Activated T-helper 1 cell treated with anti-CD3 and anti-CD28 coated beads, Interleukin-12 subunit alpha, Interleukin-12 subunit beta, Interleukin-2, Interleukin-4 antibody, amounts not matched to agents 30 ng/mL and 10 ng/mL and 1 ng/mL, durations not matched to agents 14 hours and 24 hours and 36 hours (primary cell): ENCODE results near the gene CR1L. TPM values are rescaled to one million over a fixed set of nuclear protein-coding genes. Genes with fewer than 3 reads are reported as not detected.
"Not testable (repeated sequence)": the region's sequence is repeated elsewhere in the genome, so short reads cannot be mapped to it uniquely, and the experiment has no call there.

ENCODE experiments used
- DNase-seq: peaks from one replicate; pipeline ENCODE4 v3.0.0; 2021; ENCODE audit warnings: low spot score
- H3K27ac Mint-ChIP-seq: one replicate; pipeline ENCODE4 v1.8.0; 2021; ENCODE audit warnings: mild to moderate bottlenecking, mixed read lengths
- H3K27me3 Mint-ChIP-seq: one replicate; pipeline ENCODE4 v1.8.0; 2022; ENCODE audit warnings: mild to moderate bottlenecking, moderate library complexity, mixed read lengths; ENCODE audit not compliant: insufficient read depth
- H3K36me3 Mint-ChIP-seq: one replicate; pipeline ENCODE4 v1.8.0; 2021; ENCODE audit warnings: low read depth, mixed read lengths
- H3K4me1 Mint-ChIP-seq: one replicate; pipeline ENCODE4 v1.8.0; 2021; ENCODE audit warnings: low read depth, mixed read lengths
- H3K4me3 Mint-ChIP-seq: one replicate; pipeline ENCODE4 v1.8.0; 2021; ENCODE audit warnings: mild to moderate bottlenecking, moderate library complexity, mixed read lengths
- H3K9me3 Mint-ChIP-seq: one replicate; pipeline ENCODE4 v1.8.0; 2021; ENCODE audit warnings: mixed read lengths
- intact Hi-C: fragments of 100-400 bp; cut with micrococcal nuclease; formaldehyde crosslinking; loops from one replicate; pipeline ENCODE4 v1.15.1; 2024
- total RNA-seq: library from RNA; stranded (reverse); gene quantifications from 2 replicates; pipeline ENCODE4 v1.2.3, GENCODE V29; 2022

CR1L gene
- total RNA-seq, 1 donor from 2014 or later: not detected

- intact Hi-C loops: no loop called here
- Mint-ChIP-seq H3K4me3 (no peak overlapping the region), H3K36me3 (no peaks in the 10 kb centered on the region), H3K27me3 (no peaks in the 10 kb centered on the region), H3K27ac (no peak overlapping the region), H3K9me3 (no peaks in the 10 kb centered on the region), H3K4me1 (peaks cover 22% of the 10 kb centered on the region)
- DNase-seq: no peak
These were observed 101.2 kb downstream of the CR1L start for GRCh38 chr1:207745839-207746767.

GRCh38 chr1:207747627-207748492, 102.9 kb downstream of the CR1L start:
- no peak overlapping the region for H3K27ac Mint-ChIP-seq
- intact Hi-C loops: no loop called here
- H3K36me3 Mint-ChIP-seq: no peaks in the 10 kb centered on the region
- no peak for DNase-seq
- no peaks in the 10 kb centered on the region for H3K9me3 Mint-ChIP-seq
- H3K4me3 Mint-ChIP-seq: no peak overlapping the region
- no peaks in the 10 kb centered on the region for H3K27me3 Mint-ChIP-seq
- peaks cover 27% of the 10 kb centered on the region for H3K4me1 Mint-ChIP-seq

GRCh38 chr1:207748737-207749528, 104.0 kb downstream of the CR1L start:
- Mint-ChIP-seq H3K4me1 (peaks cover 32% of the 10 kb centered on the region), H3K9me3 (no peaks in the 10 kb centered on the region), H3K27me3 (no peaks in the 10 kb centered on the region), H3K4me3 (peak overlapping the region; percentile 57), H3K36me3 (no peaks in the 10 kb centered on the region), H3K27ac (no peak overlapping the region)
- DNase-seq: no peak
- intact Hi-C loops: no loop called here

GRCh38 chr1:207750631-207751305, 105.8 kb downstream of the CR1L start:
- Mint-ChIP-seq H3K27me3 (no peaks in the 10 kb centered on the region), H3K4me3 (peak overlapping the region; percentile 98)
- no peak for DNase-seq

GRCh38 chr1:207751463-207751789, 106.5 kb downstream of the CR1L start:
- H3K36me3 Mint-ChIP-seq: not testable (repeated sequence)

More at GRCh38 chr1:207750631-207751305, 105.8 kb downstream of the CR1L start:
- no peaks in the 10 kb centered on the region for H3K9me3 Mint-ChIP-seq
- peaks cover under 1% of the 10 kb centered on the region for H3K36me3 Mint-ChIP-seq
- H3K4me1 Mint-ChIP-seq: peaks cover 49% of the 10 kb centered on the region
- intact Hi-C loops: loop anchor here (1.0 to 10.0 kb wide), 5 partner anchors 76 to 698 kb away; partner anchors contain the start of genes CD55, CR1L, PFKFB2 and YOD1
- H3K27ac Mint-ChIP-seq: peak overlapping the region; percentile 95

GRCh38 chr1:207751790-207752455, 107.0 kb downstream of the CR1L start, which contains the start of gene CD46:
Gene CD46 (plus strand): TSS chr1:207752054. CDS start chr1:207752213, 159 bp downstream.
- peak; percentile 93 for DNase-seq
- H3K4me3 Mint-ChIP-seq: peak within 1 kb of the TSS; percentile 98
- H3K27me3 Mint-ChIP-seq: no peaks in the 10 kb centered on the region
- H3K27ac Mint-ChIP-seq: peak within 1 kb of the TSS; percentile 95
- peaks cover 61% of the 10 kb centered on the region for H3K4me1 Mint-ChIP-seq
- peaks cover 9% of the 10 kb centered on the region for H3K36me3 Mint-ChIP-seq
- H3K9me3 Mint-ChIP-seq: no peaks in the 10 kb centered on the region
- intact Hi-C loops: loop anchor here (1.0 to 10.0 kb wide), 7 partner anchors 45 to 700 kb away; partner anchors contain the start of genes CD55, CR1L, PFKFB2 and YOD1

More at GRCh38 chr1:207751463-207751789, 106.5 kb downstream of the CR1L start:
- H3K27me3 Mint-ChIP-seq, DNase-seq, H3K9me3 Mint-ChIP-seq: not testable (repeated sequence)
- peak overlapping the region; percentile 95 for H3K27ac Mint-ChIP-seq
- H3K4me1 Mint-ChIP-seq: peaks cover 56% of the 10 kb centered on the region
- peak overlapping the region; percentile 98 for H3K4me3 Mint-ChIP-seq
- intact Hi-C loops: loop anchor here (1.0 to 10.0 kb wide), 5 partner anchors 75 to 699 kb away; partner anchors contain the start of genes CD55, CR1L, PFKFB2 and YOD1

- no peaks in the 10 kb centered on the region for H3K9me3 Mint-ChIP-seq
- H3K27ac Mint-ChIP-seq: peak overlapping the region; percentile 95
- no peak for DNase-seq
- H3K4me1 Mint-ChIP-seq: peaks cover 63% of the 10 kb centered on the region
- intact Hi-C loops: loop anchor here (1.0 to 10.0 kb wide), 6 partner anchors 45 to 700 kb away; partner anchors contain the start of genes CD55, CR1L, PFKFB2 and YOD1
- H3K4me3 Mint-ChIP-seq: peak overlapping the region; percentile 98
- H3K36me3 Mint-ChIP-seq: peaks cover 11% of the 10 kb centered on the region
- H3K27me3 Mint-ChIP-seq: no peaks in the 10 kb centered on the region
These were observed 107.6 kb downstream of the CR1L start for GRCh38 chr1:207752456-207752998.

GRCh38 chr1:207753611-207754010, 108.7 kb downstream of the CR1L start:
- peaks cover 11% of the 10 kb centered on the region for H3K36me3 Mint-ChIP-seq
- H3K9me3 Mint-ChIP-seq: no peaks in the 10 kb centered on the region
- peak overlapping the region; percentile 98 for H3K4me3 Mint-ChIP-seq
- H3K4me1 Mint-ChIP-seq: peaks cover 69% of the 10 kb centered on the region
- H3K27me3 Mint-ChIP-seq: no peaks in the 10 kb centered on the region
- no peak overlapping the region for H3K27ac Mint-ChIP-seq
- intact Hi-C loops: loop anchor here (2.0 to 10.0 kb wide), 5 partner anchors 106 to 701 kb away; partner anchors contain the start of genes CD55, CR1L, PFKFB2 and YOD1
- DNase-seq: no peak

GRCh38 chr1:207754011-207754410, 109.1 kb downstream of the CR1L start:
- H3K36me3 Mint-ChIP-seq: peaks cover 12% of the 10 kb centered on the region
- H3K9me3 Mint-ChIP-seq: no peaks in the 10 kb centered on the region
- H3K27ac Mint-ChIP-seq: no peak overlapping the region
- H3K27me3 Mint-ChIP-seq: no peaks in the 10 kb centered on the region
- DNase-seq: no peak
- intact Hi-C loops: loop anchor here (5.0 to 10.0 kb wide), 4 partner anchors 107 to 702 kb away; partner anchors contain the start of genes CD55, CR1L, PFKFB2 and YOD1
- peak overlapping the region; percentile 98 for H3K4me3 Mint-ChIP-seq
- peaks cover 65% of the 10 kb centered on the region for H3K4me1 Mint-ChIP-seq

- intact Hi-C loops: loop anchor here (5.0 to 10.0 kb wide), 4 partner anchors 108 to 703 kb away; partner anchors contain the start of genes CD55, CR1L, PFKFB2 and YOD1
- H3K36me3 Mint-ChIP-seq: peaks cover 13% of the 10 kb centered on the region
- DNase-seq: no peak
- H3K4me1 Mint-ChIP-seq: peaks cover 57% of the 10 kb centered on the region
- H3K9me3 Mint-ChIP-seq: no peaks in the 10 kb centered on the region
- peak overlapping the region; percentile 47 for H3K27ac Mint-ChIP-seq
- H3K4me3 Mint-ChIP-seq: no peak overlapping the region
- H3K27me3 Mint-ChIP-seq: no peaks in the 10 kb centered on the region
These were observed 110.2 kb downstream of the CR1L start for GRCh38 chr1:207754974-207755700.
